Fibroblast of lung (primary cell): ENCODE data around the gene MAZ. TPM values are rescaled to one million over a fixed set of nuclear protein-coding genes. Genes with fewer than 3 reads are reported as not detected.
"Not testable (repeated sequence)": the region's sequence is repeated elsewhere in the genome, so short reads cannot be mapped to it uniquely, and the experiment has no call there.

ENCODE experiments used
- DNase-seq, 2 donors: peaks; one replicate each; pipeline versions ENCODE4 v3.0.0 to v3.0.0-alpha.2; 2010; ENCODE audit warnings: low read depth in 2 of 2
- H2AFZ ChIP-seq: 2 replicates; pipeline ENCODE4 v1.5.1; 2012; ENCODE audit warnings: low read length, control low read depth, inconsistent platforms
- H3K27ac ChIP-seq: 2 replicates; pipeline ENCODE4 v1.5.1; 2011; ENCODE audit warnings: low read length, control low read depth; ENCODE audit not compliant: insufficient read depth
- H3K27me3 ChIP-seq: 2 replicates; pipeline ENCODE4 v1.5.1; 2011; ENCODE audit warnings: mild to moderate bottlenecking, low read length; ENCODE audit not compliant: control insufficient read depth, insufficient read depth
- H3K36me3 ChIP-seq: 2 replicates; pipeline ENCODE4 v1.5.1; 2011; ENCODE audit warnings: low read length; ENCODE audit not compliant: control insufficient read depth, insufficient read depth
- H3K4me1 ChIP-seq: 2 replicates; pipeline ENCODE4 v1.5.1; 2011; ENCODE audit warnings: low read length; ENCODE audit not compliant: control insufficient read depth, insufficient read depth; ENCODE audit errors: extremely low read depth
- H3K4me2 ChIP-seq: 2 replicates; pipeline ENCODE4 v1.5.1; 2011; ENCODE audit warnings: low read length, control low read depth; ENCODE audit not compliant: insufficient read depth; ENCODE audit errors: extremely low read depth
- H3K4me3 ChIP-seq, 4 experiments: fragments of 200-600 bp in 1 of 4; sonication (generic) in 1 of 4; replicated peaks in 1 of 4; 2 replicates each; pipeline ENCODE4 v1.5.1; 2011 to 2016; ENCODE audit warnings: low read length in 4 of 4, low read depth in 3 of 4, mild to moderate bottlenecking in 3 of 4, control low read depth in 2 of 4, inconsistent platforms in 1 of 4, mixed read lengths in 1 of 4; ENCODE audit not compliant: insufficient read depth in 1 of 4; ENCODE audit errors: control extremely low read depth in 1 of 4
- H3K79me2 ChIP-seq: 2 replicates; pipeline ENCODE4 v1.5.1; 2012; ENCODE audit warnings: mild to moderate bottlenecking, low read length, inconsistent platforms; ENCODE audit not compliant: control insufficient read depth, insufficient read depth
- H3K9ac ChIP-seq: 2 replicates; pipeline ENCODE4 v1.5.1; 2011; ENCODE audit warnings: mild to moderate bottlenecking, low read length, control low read depth; ENCODE audit not compliant: insufficient read depth
- H3K9me3 ChIP-seq: 2 replicates; pipeline ENCODE4 v1.5.1; 2012; ENCODE audit warnings: low read depth, low read length; ENCODE audit not compliant: control insufficient read depth, insufficient read depth
- H4K20me1 ChIP-seq: 2 replicates; pipeline ENCODE4 v1.5.1; 2011; ENCODE audit warnings: low read length; ENCODE audit not compliant: control insufficient read depth, insufficient read depth; ENCODE audit errors: extremely low read depth
- CTCF ChIP-seq, 2 donors: IDR thresholded peaks in 1 of 2; conservative IDR thresholded peaks in 1 of 2; 1 replicate in 1 of 2; 2 replicates in 1 of 2; pipeline ENCODE4 v1.5.1; 2011 to 2012; ENCODE audit warnings: low read length in 2 of 2, control low read depth in 1 of 2, inconsistent platforms in 1 of 2, low read depth in 1 of 2, mild to moderate bottlenecking in 1 of 2
- EZH2 ChIP-seq: IDR thresholded peaks from 2 replicates; pipeline ENCODE4 v1.5.1; 2012; ENCODE audit warnings: low read length, control low read depth, mild to moderate bottlenecking; ENCODE audit errors: missing control alignments
- polyA minus RNA-seq: library from RNA; depleted of rRNA, polyadenylated mRNA; stranded (reverse); fragments of >200 nt; gene quantifications from 2 replicates; pipeline ENCODE4 v1.2.3, GENCODE V29; 2011; ENCODE audit warnings: low replicate concordance
- polyA plus RNA-seq, 2 donors: library from polyadenylated mRNA; depleted of rRNA in 1 of 2; stranded (reverse) in 1 of 2; unstranded in 1 of 2; fragments of >200 nt; gene quantifications; 2 replicates each; pipeline ENCODE4 v1.2.1, GENCODE V29; 2011 to 2012; ENCODE audit warnings: missing spikeins in 1 of 2
- total RNA-seq: library from RNA; depleted of rRNA; stranded (reverse); fragments of >200 nt; gene quantifications from 2 replicates; pipeline ENCODE4 v1.2.1, GENCODE V29; 2014

MAZ gene
- total RNA-seq: 131 and 136 TPM in 2 replicates
- polyA plus RNA-seq: 68.1 and 96.6 TPM in 2 replicates
- polyA plus RNA-seq (2012): 153 and 184 TPM in 2 replicates
- 269 and 515 TPM in 2 replicates for polyA minus RNA-seq

DNA sequence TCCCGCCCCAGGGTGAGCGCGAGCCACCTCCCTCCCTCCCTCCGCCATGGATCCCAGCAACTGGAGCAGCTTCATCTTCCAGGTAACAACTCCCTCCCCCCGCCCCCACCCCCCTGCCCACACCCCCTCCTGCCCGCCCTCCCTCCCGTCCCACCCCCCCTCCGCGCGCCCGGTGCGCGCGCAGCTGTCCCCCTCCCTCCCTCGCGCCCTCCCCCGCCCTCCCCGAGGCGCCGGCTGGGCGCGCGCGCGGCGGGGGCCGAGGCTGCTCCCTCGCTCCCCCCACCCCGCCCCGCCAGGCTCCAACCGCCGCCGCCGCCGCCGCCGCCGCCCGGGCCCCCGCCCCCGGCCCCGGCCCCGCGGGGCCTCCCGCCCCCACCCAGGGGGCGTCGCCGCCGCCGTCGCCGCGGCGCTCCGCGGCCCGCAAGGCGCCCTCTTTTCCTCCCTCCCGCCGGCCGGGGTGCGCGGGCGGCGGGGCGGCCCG, at the start of gene MAZ:
Gene MAZ (plus strand): TSS at position 431 of the 481 bp plus-strand sequence. CDS start 173 bp downstream, outside the sequence.
- no peaks in the 10 kb centered on the region for H3K9me3 ChIP-seq
- H3K4me1 ChIP-seq: peaks cover 20% of the 10 kb centered on the region
- H3K4me2 ChIP-seq: peak within 1 kb of the TSS; percentile 92
- peak within 1 kb of the TSS; percentile 24 for H2AFZ ChIP-seq
- H3K4me3 ChIP-seq: peak within 1 kb of the TSS; percentile 54 to 83 (median 78)
- no peak for TF ChIP-seq EZH2
- TF ChIP-seq CTCF (conservative IDR thresholded peaks at IDR 0.05 in 1 of 2, IDR thresholded peaks at IDR 0.05 in 1 of 2; ENCODE audit: low read depth in 1 of 2, low read length in 2 of 2): no peak
- peaks cover 14% of the 10 kb centered on the region for H3K36me3 ChIP-seq
- H3K79me2 ChIP-seq: peaks cover 29% of the 10 kb centered on the region
- H3K27me3 ChIP-seq: no peaks in the 10 kb centered on the region
- H3K9ac ChIP-seq: peak within 1 kb of the TSS; percentile 88
- peak in 1 of 2 donors; percentile 94 for DNase-seq
- H4K20me1 ChIP-seq: no peaks in the 10 kb centered on the region
- peak within 1 kb of the TSS; percentile 95 for H3K27ac ChIP-seq

- no peaks in the 10 kb centered on the region for H4K20me1 ChIP-seq
- H2AFZ ChIP-seq: no peak overlapping the region
- H3K27me3 ChIP-seq: no peaks in the 10 kb centered on the region
- no peak overlapping the region for H3K27ac ChIP-seq
- no peaks in the 10 kb centered on the region for H3K4me1 ChIP-seq
- no peak overlapping the region for H3K4me3 ChIP-seq
- DNase-seq: peak in 1 of 2 donors; percentile 22
- TF ChIP-seq CTCF (conservative IDR thresholded peaks at IDR 0.05 in 1 of 2, IDR thresholded peaks at IDR 0.05 in 1 of 2; ENCODE audit: low read depth in 1 of 2, low read length in 2 of 2): no peak
- no peak for TF ChIP-seq EZH2
- H3K36me3 ChIP-seq: no peaks in the 10 kb centered on the region
- H3K9ac ChIP-seq: no peak overlapping the region
- H3K79me2 ChIP-seq: no peaks in the 10 kb centered on the region
- H3K9me3 ChIP-seq: no peaks in the 10 kb centered on the region
- H3K4me2 ChIP-seq: no peak overlapping the region
Measured at GRCh38 chr16:29756654-29757053, 49.7 kb upstream of the MAZ start.

DNA sequence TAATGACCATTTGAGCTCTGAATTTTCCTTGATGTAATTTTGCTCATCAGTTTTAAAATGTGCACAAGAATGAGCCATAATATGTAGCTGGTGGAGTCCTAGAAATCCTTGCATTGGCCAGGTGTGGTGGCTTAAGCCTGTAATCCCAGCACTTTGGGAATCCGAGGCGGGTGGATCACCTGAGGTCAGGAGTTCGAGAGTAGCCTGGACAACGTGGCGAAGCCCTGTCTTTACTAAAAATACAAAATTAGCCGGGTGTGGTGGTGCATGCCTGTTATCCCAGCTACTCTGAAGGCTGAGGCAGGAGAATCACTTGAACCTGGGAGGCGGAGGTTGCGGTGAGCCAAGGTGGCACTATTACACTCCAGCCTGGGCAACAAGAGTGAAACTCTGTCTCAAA, 49.2 kb upstream of the MAZ start:
- H2AFZ ChIP-seq, H3K4me3 ChIP-seq, H3K27ac ChIP-seq, H3K79me2 ChIP-seq, H3K36me3 ChIP-seq, H3K27me3 ChIP-seq, H3K4me2 ChIP-seq, H3K4me1 ChIP-seq, H3K9ac ChIP-seq, H4K20me1 ChIP-seq, H3K9me3 ChIP-seq, DNase-seq: not testable (repeated sequence)
